GM21529 (cell line): ENCODE data around the gene LRRC45.

Experiments used
- ATAC-seq: cut with Tn5 transposase; IDR thresholded peaks from one replicate; pipeline ENCODE4 v1.9.1; 2021; ENCODE audit not compliant: unreplicated experiment

LRRC45 gene

DNA sequence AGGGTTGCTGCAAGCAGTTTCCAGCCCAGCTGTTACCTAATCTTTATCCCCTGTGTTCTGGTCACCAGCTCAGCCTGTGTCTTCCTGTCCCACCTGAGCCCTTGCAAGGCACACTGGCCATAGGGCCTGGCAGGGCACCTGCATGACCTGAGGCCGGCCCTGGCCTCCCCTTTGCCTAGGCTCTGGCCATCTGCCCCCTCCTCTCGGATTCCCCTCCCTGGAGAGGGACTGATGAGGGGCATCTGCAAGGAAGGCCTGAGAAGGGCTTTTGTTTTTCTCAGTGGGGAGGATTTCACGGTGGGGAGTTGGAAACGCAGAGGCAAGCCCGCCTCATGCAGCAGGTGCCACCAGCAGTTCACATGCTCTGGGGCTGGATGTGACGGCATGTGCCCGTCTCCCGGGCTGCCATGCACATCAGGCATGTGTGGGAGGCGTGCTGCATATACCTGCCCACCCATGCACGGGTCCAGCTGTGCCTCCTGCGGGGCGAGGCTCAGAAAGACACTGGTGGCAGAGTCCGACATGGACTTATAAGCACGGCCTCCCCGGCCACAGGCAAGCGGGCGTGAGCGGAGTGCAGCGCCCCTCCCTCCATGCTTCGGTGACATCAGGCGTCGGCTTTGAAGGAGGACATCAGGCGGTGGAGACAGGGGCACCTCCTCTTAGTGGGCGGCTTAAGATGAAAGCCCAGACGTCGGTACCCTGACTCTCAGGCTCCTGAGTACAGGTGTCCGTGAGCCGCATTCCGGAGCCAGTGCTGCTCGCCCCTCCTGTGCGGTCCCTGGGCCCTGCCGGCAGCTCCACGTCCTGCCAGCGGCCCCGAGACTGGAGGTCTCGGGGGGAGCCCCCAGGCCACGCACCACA, 29.1 kb upstream of the LRRC45 start:
- no peak for ATAC-seq

DNA sequence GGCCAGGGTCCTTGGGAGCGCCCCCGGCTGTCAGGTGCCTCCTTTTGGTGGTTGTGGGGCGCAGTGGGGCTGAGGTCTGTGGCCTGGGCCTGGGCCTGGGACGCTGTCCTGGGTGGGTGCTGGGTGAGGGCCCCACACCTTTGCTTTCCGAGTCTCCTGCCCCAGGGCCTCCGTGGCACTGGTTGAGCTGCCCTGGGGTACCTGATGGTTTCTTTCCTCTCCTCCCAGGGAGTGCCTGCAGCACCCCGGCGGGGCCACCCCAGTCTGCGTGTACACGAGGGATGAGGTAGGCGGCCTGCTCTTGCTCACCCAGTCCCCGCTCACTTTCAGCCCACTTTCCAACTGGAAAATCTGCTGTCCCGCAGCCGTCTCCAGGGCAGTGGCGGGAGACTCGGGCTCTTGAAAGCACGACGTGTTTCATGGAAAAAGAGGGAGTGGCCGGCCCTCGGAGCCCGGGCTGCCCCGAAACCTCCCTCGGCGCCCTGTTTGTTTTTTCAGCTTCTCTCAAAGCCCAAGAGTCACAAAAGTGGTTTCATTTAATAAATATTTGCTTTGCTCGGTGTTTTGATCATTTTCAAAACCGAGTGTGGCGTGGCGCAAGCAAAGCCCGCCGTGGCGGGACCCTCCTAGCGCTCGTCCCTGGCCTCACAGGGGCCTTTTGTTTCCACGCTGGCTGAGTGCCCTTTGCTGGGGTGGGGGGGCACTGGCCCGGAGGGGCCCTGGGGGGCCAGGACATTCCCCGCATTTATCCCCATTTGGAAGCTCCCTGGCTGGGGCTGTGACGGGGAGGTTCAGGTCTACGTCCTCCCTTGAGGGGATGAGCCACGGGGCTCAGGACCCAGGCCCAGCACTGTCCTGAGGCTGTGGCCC, 28.3 kb upstream of the LRRC45 start:
- no peak for ATAC-seq

- no peak for ATAC-seq
These were observed 27.5 kb upstream of the LRRC45 start for GRCh38 chr17:81995463-81996231.

DNA sequence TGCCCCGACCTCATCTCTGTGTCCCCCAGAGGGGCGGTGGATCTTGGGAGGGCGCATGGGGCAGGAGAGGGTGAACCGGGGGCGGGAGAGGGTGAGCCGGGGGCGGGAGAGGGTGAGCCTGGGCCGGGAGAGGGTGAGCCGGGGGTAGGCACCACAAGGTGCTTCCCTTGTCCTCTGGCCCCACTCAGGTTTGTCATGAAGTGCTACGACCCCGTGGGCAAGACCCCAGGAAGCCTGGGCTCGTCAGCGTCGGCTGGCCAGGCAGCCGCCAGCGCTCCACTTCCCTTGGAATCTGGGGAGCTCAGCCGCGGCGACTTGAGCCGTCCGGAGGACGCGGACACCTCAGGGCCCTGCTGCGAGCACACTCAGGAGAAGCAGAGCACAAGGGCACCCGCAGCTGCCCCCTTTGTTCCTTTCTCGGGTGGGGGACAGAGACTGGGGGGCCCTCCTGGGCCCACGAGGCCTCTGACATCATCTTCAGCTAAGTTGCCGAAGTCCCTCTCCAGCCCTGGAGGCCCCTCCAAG, 26.8 kb upstream of the LRRC45 start:
- ATAC-seq = no peak

- ATAC-seq = no peak
These were observed 26.2 kb upstream of the LRRC45 start for GRCh38 chr17:81996757-81997441.

DNA sequence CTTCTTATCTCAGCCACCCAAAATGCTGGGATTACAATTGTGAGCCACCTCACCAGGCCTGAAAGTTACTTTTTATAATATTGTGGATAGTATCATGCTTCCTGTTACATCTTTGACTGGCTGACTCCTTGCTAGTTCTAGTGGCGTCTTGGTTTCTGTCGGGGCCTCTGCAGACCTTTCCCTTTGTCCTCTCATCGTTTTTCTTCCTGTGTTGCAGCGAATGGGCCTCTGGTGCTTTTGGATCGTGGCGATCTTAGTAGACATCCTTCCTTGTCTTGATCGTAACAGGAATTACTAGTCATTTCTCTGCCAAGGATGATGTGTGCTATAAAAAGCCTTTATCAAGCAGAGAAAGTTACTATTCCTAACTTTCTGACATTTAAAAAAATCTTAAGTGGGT, 24.9 kb upstream of the LRRC45 start:
- no peak for ATAC-seq

DNA sequence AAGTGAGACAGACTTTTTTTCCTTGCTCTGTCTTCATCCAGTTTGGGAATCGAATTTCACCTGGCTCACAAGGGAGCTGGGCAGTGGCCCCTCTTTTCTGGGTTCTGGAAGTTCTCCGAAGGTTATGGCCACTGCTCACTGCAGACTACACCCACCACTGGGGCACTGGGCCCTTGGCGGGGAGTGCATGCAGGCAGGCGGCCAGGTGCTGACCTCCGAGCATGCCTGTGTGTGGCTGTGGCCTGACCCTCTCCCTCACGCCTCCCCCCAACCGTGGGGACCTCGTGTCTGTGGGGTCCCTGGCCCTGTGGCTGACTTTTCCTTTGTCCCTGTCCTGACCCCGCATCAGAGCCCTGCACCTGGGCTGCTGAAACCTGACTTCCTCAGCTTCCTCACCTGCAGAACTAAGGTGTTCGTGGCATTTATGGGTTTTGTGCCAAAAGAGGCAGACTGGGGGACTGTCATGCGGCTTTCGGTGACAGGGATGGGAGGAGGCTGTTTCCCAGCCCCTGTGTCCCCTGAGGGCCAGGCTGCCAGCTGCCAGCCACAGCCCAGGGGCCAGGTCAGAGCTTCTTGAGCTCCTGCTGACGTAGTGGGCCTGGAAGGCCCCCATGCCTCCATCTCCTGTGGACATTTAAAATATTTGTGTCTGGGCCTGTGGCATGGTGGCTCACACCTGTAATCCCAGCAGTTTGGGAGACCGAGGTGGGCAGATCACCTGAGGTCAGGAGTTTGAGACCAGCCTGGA, 24.2 kb upstream of the LRRC45 start:
- no peak for ATAC-seq

GRCh38 chr17:81999587-81999975, 23.5 kb upstream of the LRRC45 start:
- no peak for ATAC-seq

DNA sequence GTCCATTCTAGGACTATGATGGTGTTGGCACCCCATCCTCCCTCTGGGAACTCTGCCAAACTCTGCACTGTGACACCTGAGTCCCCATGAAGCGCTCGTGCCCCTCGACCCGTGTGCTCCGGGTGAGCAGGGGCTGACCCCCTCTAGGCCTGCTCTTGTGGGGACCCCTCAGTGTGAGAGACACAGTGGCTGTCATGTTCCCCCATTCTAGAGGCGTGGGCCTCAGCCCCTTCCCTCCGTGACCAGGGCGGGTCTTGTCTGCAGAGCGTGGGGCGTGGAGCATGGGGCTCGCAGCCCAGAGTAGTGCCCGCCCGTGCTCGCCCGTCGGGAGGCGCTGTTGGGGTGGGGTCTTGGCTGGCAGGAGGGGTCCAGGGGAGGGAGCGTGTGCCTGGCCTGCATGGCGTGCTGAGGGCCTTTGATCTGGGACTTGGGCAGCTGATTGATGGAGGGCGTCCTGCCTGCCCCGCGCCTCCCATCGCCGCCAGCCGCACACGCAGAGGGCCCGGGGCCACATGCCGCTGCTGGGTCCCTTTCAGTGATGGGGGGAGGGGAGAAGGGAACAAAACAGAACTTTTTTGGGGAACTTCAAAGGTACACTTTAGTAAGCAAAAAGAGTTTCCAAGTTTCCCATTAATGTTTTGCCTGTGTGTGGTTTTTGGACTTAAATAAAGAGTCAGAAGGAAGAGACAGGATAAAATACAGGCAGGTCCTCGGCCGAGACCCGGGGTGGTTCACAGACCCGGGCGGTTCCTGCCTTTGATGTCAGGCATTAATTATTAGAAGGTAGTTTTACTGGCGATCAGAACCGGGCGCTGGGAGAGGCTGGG, 22.9 kb upstream of the LRRC45 start:
- no peak for ATAC-seq

GRCh38 chr17:82000803-82001570, 22.1 kb upstream of the LRRC45 start:
- no peak for ATAC-seq

DNA sequence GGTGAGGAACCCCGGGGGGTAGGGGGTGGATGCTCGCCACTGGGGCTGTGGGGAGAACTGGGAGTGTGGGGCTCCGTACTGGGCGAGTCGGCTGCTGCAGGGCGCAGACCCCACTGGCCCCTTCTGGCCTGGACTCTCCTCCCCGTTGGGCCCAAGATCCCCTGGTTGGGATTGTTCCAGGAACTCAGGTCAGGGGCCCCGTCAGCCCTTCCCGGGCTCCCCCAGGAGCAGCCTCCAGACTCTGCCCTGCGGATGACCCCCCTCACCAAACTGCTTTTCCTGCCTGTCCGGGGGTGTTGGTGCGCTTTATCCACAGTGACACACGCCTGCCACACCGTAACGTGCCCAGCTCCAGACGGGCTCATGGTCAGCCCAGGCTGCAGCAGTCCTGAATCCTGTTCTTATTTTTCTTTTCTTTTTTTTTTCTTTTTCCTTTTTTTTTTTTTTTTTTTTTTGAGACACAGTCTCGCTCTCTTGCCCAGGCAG, 21.5 kb upstream of the LRRC45 start:
- ATAC-seq = no peak

DNA sequence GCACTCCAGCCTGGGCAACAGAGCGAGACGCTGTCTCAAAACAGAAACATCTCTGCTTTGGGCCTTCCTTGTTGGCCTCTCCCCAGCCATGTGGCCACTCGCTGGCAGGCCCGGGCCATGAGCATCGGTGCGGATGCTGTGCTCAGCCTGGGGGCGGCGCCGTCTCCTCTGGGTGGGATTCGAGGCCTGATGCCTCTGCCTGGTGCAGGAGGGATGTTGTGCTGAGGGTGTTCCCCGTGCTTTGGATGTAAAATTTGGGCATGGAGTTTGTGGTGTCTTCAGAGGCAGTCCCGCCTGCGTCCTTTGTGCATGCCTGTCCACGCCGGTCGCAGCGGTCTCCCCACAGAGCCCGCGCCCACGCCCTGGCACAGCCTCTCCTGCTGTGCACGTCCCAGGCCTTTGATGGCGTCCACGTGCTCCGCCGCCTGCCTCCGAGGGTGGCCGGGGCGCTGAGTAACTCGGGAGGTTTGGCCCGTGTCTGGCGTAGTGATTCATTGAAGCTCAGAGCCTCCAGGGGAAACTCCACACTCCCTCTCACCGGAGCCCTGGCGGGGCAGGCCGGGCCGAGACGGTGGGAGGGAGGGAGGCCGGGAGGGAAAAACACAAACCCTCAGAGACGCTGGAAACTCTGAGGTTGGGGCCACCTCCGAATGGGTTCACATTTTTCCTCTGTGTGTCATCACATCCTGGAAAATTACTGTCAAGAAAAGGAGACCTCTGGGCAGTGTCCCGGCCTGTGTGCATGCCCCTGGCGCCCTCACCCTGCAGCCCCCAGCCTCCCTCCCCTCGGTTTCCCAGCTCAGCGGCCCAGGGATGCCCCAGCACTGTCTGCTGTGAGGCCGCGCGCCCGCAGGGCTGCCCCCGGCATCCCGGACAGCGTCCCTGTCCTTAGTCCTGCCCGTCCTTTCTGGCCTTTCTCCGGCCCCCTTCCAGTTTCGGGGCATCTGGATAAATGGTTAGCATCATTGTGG, 19.4 kb upstream of the LRRC45 start:
- no peak for ATAC-seq

DNA sequence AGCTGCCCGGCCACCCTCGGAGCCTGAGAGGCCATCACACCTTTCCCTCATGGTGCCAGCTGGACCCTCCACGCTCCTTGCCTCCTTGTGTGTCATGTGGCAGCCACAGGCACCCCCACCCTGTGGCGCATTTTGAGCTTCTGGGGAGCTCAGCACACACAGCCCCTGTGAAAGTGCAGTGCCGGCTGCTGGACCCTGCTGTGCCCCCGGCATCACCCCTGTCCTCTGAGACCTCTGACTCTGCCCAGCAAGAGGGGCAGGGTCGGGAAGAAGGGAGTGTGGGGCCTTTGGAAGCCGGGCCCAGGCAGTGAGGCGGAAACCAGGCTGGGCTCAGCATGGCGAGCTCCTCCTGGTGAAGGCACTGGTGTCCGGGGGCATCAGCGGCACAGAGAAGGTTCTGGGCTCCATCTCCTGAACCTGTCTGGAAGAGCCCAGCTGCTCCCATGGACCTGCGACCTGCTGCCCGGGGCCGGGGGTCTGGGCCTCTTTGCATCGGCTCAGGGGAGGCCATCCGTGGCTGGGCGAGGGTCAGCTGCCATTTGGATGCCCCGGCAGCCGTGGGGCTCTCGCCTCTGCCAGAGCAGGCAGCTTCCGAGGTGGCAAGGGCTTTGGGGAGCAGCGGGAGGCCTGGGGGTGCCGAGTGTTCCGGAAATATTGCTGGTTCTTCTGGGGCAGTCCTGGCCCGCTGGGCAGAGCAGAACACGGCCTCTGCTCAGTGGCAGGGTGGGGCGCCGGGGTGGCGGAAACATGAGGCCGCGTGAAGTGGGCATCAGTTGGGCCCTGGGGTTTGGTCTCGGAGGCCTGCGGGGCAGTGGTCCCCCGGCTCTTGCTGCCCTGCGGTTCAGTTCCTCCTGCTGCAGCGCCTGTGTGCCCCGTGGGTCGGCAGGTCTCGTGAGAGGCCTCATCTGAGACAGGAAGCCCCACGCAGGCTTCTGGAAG, 18.3 kb upstream of the LRRC45 start:
- ATAC-seq = no peak

GRCh38 chr17:82005701-82006348, 17.3 kb upstream of the LRRC45 start:
- no peak for ATAC-seq

DNA sequence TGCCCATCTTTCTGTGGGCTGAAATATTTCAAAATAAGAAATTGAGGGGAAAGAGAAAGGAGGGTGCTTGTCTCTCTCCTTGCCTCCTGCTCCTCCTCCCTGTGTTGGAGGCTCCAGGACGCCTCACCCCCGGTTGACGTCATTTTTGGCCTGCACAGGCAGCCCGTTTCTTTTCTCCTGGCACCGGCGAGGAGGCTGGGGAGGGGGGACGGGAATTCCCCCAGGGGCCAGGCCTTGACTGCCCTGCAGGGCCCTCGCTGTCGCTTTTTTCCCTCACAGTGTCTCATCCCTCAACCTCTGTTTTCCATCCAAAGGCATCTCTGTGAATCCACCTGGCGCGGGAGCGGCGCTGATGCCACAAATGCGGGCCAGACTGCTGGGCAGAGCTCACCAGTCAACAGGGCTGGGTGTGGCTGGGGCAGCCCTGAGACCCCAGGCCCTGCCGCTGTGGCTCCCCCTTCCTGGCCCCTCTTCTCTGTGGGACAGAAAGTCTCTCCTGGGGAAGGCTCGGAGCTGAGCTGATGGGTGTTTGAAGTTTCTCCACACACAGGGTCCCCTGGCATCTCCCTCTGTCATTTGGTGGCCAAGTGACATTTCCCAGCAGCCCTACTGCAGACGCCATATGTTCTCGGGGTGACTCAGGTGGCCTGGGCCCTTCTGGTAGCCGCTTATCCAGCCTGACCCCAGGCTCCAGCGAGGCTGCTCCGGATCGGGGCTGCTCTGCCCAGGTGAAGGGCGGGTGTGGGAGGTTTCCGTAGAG, 16.5 kb upstream of the LRRC45 start:
- no peak for ATAC-seq
